BJ (cell line): ENCODE data around the gene HNRNPA1. TPM values are rescaled to one million over a fixed set of nuclear protein-coding genes. Genes with fewer than 3 reads are reported as not detected.

Experiments
- CTCF ChIA-PET: fragments of 350-600 bp; formaldehyde crosslinking; extraction: SDS; loops from one replicate; lab custom pipeline; 2021; ENCODE audit warnings: antibody characterized with exemption, inconsistent platforms; lab: Yijun Ruan, JAX
- POLR2A ChIA-PET: fragments of 300-600 bp; sonication (Branson Sonifier 250); formaldehyde crosslinking; extraction: SDS; loops from one replicate; lab custom pipeline; 2021; ENCODE audit warnings: antibody characterized with exemption; lab: Charles Lee
- DNase-seq: peaks from one replicate; pipeline ENCODE4 v3.0.0-alpha.2; 2011; ENCODE audit warnings: low read depth
- H3K27me3 ChIP-seq: 2 replicates; pipeline ENCODE4 v1.6.0; 2011; ENCODE audit warnings: low read length; ENCODE audit not compliant: control insufficient read depth, insufficient read depth
- H3K36me3 ChIP-seq: 2 replicates; pipeline ENCODE4 v1.5.1; 2011; ENCODE audit warnings: low read length; ENCODE audit not compliant: control insufficient read depth, insufficient read depth
- H3K4me3 ChIP-seq: 2 replicates; pipeline ENCODE4 v1.5.1; 2011; ENCODE audit warnings: low read depth, mild to moderate bottlenecking, control low read depth, low read length
- polyA plus RNA-seq: library from polyadenylated mRNA; depleted of rRNA; stranded (reverse); fragments of >200 nt; gene quantifications from 2 replicates; pipeline ENCODE4 v1.2.3, GENCODE V29; 2011
- TF ChIP-seq, protein P1 (sequence below): IDR thresholded peaks from 2 replicates; pipeline ENCODE4 v1.5.1; 2011; ENCODE audit warnings: low read depth, mild to moderate bottlenecking, control low read depth, inconsistent platforms, low read length, moderate library complexity; ENCODE audit not compliant: insufficient read depth

HNRNPA1 gene
- polyA plus RNA-seq, 1 experiment = 466 TPM

- ChIA-PET POLR2A (no interaction called here), CTCF (interaction anchor here (0.9 to 3.6 kb wide), 20 partner anchors 9 to 114 kb away, joined by 3 to 15 read pairs (median 6); partner anchors contain the start of gene COPZ1)
- no peak overlapping the region for H3K4me3 ChIP-seq
- DNase-seq = no peak
- peaks cover 19% of the 10 kb centered on the region for H3K36me3 ChIP-seq
- TF ChIP-seq, protein P1, sequence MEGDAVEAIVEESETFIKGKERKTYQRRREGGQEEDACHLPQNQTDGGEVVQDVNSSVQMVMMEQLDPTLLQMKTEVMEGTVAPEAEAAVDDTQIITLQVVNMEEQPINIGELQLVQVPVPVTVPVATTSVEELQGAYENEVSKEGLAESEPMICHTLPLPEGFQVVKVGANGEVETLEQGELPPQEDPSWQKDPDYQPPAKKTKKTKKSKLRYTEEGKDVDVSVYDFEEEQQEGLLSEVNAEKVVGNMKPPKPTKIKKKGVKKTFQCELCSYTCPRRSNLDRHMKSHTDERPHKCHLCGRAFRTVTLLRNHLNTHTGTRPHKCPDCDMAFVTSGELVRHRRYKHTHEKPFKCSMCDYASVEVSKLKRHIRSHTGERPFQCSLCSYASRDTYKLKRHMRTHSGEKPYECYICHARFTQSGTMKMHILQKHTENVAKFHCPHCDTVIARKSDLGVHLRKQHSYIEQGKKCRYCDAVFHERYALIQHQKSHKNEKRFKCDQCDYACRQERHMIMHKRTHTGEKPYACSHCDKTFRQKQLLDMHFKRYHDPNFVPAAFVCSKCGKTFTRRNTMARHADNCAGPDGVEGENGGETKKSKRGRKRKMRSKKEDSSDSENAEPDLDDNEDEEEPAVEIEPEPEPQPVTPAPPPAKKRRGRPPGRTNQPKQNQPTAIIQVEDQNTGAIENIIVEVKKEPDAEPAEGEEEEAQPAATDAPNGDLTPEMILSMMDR = peak; percentile 41; the same call in 1 of the 2 replicates
- H3K27me3 ChIP-seq = no peaks in the 10 kb centered on the region
Measured at GRCh38 chr12:54285150-54286041, 4.9 kb downstream of the HNRNPA1 start.

GRCh38 chr12:54286042-54287030 is 5.8 kb downstream of the HNRNPA1 start:
- DNase-seq = no peak
- Histone ChIP-seq H3K27me3 (no peaks in the 10 kb centered on the region), H3K36me3 (peaks cover 19% of the 10 kb centered on the region), H3K4me3 (no peak overlapping the region)
- POLR2A ChIA-PET = interaction anchor here (0.5 to 0.6 kb wide), 3 partner anchors 39 to 194 kb away, joined by 5 to 9 read pairs (median 6); partner anchors contain the start of gene COPZ1
- CTCF ChIA-PET = interaction anchor here (0.6 to 3.6 kb wide), 19 partner anchors 8 to 113 kb away, joined by 3 to 15 read pairs (median 6); partner anchors contain the start of genes COPZ1 and NFE2
- TF ChIP-seq, protein P1 = no peak

DNA sequence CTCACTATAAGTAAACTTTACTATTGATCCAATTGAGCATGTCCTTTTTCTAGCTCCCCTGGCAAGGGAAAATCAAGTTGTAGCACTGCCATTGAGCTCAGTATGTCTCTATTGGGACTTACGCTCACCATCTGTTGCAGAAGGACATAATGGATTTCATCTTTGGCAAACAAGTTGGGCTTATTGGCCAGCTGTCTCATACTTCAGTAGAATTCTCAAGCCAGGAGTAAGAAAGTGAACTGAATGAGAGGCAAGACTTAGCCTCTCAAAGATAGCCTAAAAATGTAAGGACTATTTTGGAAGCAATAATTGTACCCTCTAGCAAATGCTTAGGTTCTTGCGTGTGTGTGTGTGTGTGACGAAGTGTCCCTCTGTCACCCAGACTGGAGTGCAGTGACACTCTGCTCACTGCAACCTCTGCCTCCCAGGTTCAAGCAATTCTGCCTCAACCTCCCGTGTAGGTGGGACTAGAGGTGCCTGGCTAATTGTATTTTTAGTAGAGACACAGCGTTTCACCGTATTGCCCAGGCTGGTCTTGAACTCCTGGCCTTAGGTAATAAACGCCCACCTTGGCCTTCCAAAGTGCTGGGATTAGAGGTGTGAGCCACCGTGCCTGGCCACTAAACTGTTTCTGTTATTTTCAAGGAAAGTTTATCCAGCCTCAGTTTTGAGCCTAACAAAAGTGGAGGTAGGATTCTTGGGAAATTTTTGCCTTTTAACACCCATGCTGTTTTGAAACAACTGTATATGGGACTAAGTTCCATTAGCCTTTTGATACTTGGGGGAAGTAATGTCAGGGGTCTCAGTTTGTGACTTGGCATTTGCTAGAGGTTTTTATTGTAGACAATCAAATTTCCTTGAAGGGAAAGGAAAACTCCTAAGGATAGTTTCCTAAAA is 7.0 kb downstream of the HNRNPA1 start:
- POLR2A ChIA-PET = interaction anchor here (0.5 kb wide), 1 partner anchor 40 kb away, joined by 5 read pairs; no protein-coding TSS in a partner anchor
- H3K36me3 ChIP-seq = peaks cover 18% of the 10 kb centered on the region
- no peak for DNase-seq

More for the DNA sequence above, 7.0 kb downstream of the HNRNPA1 start:
- TF ChIP-seq, protein P1 = no peak
- H3K27me3 ChIP-seq = no peaks in the 10 kb centered on the region
- CTCF ChIA-PET = interaction anchor here (1.0 to 2.3 kb wide), 10 partner anchors 9 to 92 kb away, joined by 3 to 15 read pairs (median 8); partner anchors contain the start of gene NFE2
- H3K4me3 ChIP-seq = no peak overlapping the region
